HG02763 (cell line): ENCODE data around the gene EPYC.

Experiments
- ATAC-seq: cut with Tn5 transposase; IDR thresholded peaks from one replicate; pipeline ENCODE4 v1.9.1; 2021; ENCODE audit warnings: mild to moderate bottlenecking, moderate library complexity; ENCODE audit not compliant: unreplicated experiment

Gene EPYC

GRCh38 chr12:90959538-90960139, 45.1 kb downstream of the EPYC start:
- peak; percentile 80 for ATAC-seq

- ATAC-seq, result no peak
Observed at GRCh38 chr12:90959032-90959431, 45.7 kb downstream of the EPYC start.

GRCh38 chr12:90958347-90958746, 46.4 kb downstream of the EPYC start:
- ATAC-seq, result no peak

GRCh38 chr12:90954921-90955320, 49.9 kb downstream of the EPYC start, which contains the start of gene CCER1:
CCER1 (minus strand) TSS chr12:90955176; CDS start chr12:90954742, 434 bp downstream.
- no peak for ATAC-seq

GRCh38 chr12:90954428-90954827, 50.3 kb downstream of the EPYC start:
- ATAC-seq, result no peak

- peak; percentile 59 for ATAC-seq
Observed at GRCh38 chr12:90953956-90954421, 50.8 kb downstream of the EPYC start.

- no peak for ATAC-seq
Observed at GRCh38 chr12:90951432-90952105, 53.2 kb downstream of the EPYC start.

- no peak for ATAC-seq
Observed at GRCh38 chr12:90947869-90948268, 56.9 kb downstream of the EPYC start.

GRCh38 chr12:90945070-90945649, 59.6 kb downstream of the EPYC start:
- peak; percentile 72 for ATAC-seq

GRCh38 chr12:90943255-90943654, 61.5 kb downstream of the EPYC start:
- no peak for ATAC-seq

- ATAC-seq, result no peak
Observed at GRCh38 chr12:90940872-90941499, 63.8 kb downstream of the EPYC start.

GRCh38 chr12:90939382-90939781, 65.4 kb downstream of the EPYC start:
- no peak for ATAC-seq

GRCh38 chr12:90938451-90938850, 66.3 kb downstream of the EPYC start:
- no peak for ATAC-seq

GRCh38 chr12:90937651-90938050, 67.1 kb downstream of the EPYC start:
- ATAC-seq, result no peak

GRCh38 chr12:90936230-90937005, 68.4 kb downstream of the EPYC start:
- ATAC-seq, result no peak

GRCh38 chr12:90925562-90925961, 79.2 kb downstream of the EPYC start:
- ATAC-seq, result no peak

- ATAC-seq, result no peak
Observed at GRCh38 chr12:90924406-90924805, 80.4 kb downstream of the EPYC start.

- no peak for ATAC-seq
Observed at GRCh38 chr12:90922145-90922627, 82.6 kb downstream of the EPYC start.

- no peak for ATAC-seq
Observed at GRCh38 chr12:90921536-90921935, 83.2 kb downstream of the EPYC start.

- no peak for ATAC-seq
Observed at GRCh38 chr12:90920222-90920621, 84.5 kb downstream of the EPYC start.

- no peak for ATAC-seq
Observed at GRCh38 chr12:90917431-90917830, 87.3 kb downstream of the EPYC start.
